Prostate gland (tissue), 2 donors: ENCODE measurements around the gene ZNF639.

Source experiments
- CTCF ChIP-seq, 4 experiments: fragments of 200-600 bp in 2 of 4; fragments of 450-650 bp in 2 of 4; sonication (generic) in 2 of 4; IDR thresholded peaks; 1 replicate in 3 of 4; 2 replicates in 1 of 4; pipeline ENCODE4 v1.5.1; 2016 to 2019; ENCODE audit warnings: antibody characterized with exemption in 4 of 4, mild to moderate bottlenecking in 2 of 4, moderate library complexity in 2 of 4
- POLR2A ChIP-seq: fragments of 450-650 bp; IDR thresholded peaks from one replicate; pipeline ENCODE4 v1.6.1; 2016; ENCODE audit warnings: antibody characterized with exemption, mild to moderate bottlenecking

DNA sequence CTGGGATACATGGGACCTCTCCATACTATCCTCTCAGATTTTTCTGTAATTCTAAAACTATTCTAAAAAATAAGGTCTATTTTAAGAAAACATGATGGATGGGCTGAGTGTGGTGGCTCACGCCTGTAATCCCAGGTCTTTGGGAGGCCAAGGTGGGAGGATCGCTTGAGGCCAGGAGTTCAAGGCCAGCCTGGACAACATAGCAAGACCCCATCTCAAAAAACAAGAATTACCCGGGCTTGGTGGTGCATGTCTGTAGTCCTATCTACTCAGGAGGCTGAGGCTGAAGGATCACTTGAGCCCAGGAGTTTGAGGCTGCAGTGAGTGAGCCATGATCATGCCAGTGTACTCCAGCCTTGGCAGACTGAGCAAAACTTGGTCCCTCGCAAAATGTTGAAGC lies 9.4 kb downstream of the ZNF639 start:
- no peak for TF ChIP-seq CTCF (IDR thresholded peaks at IDR 0.05)
- no peak for TF ChIP-seq POLR2A
